NOMO-1 treated with DMSO at 0.1 percent for 48 hours (cell line): Measurements from ENCODE around the gene BRMS1.

Experiments used
- DNase-seq: peaks from one replicate; lab custom pipeline; 2025; ENCODE audit not compliant: unreplicated experiment; lab: John Stamatoyannopoulos, UW

The BRMS1 gene

DNA sequence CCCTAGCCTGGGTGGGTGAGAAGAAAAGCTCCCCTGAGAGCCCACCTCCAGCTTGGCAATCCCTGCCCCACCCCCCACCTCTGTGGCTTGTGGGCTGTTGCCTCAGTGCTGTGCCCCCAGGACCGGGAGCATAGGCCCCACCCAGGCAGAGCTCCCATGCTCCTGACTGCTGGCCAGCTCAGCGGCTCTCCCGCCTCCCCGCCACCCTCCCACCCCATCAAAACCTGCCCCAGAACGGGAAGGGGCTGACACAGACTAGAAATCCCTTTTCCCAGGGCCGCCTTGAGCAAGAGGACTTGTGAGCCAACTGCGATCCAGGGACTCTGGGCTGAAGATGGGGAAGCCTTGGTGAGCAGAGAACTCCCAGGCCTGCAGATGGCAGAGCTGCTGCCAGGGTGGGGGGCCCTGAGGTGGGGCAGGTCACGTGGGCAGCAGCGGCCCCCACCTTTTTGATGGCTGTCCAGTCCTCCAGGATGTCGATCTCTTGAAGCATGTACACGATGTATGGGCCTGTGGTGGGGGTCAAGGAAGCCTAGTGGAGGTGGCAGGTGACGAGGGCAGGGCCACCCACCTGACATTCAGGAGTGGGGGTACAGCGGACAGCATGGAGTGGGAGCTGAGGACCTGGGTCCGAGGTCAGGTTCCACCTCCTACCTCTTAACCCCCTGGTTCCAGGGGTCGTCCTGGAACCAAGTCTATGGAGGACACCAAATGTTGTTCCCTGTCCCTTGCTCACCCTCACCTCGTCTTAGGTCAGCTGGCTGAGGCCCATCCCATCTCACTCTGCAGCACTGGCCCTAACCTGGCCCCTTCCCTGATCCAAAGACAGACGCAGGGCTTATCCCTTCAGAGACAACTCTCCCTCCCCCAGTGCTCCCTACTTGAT, 6.4 kb downstream of the BRMS1 start:
- DNase-seq: no peak

- DNase-seq: no peak
These were observed 7.6 kb downstream of the BRMS1 start for GRCh38 chr11:66337103-66337899.

- DNase-seq: peak; percentile 68
These were observed 8.4 kb downstream of the BRMS1 start, which contains the start of gene RIN1 for GRCh38 chr11:66336234-66337102. Gene RIN1, minus strand, starts transcription at chr11:66336434. Its CDS starts 32 bp downstream, at chr11:66336402.

- DNase-seq: peak; percentile 21
These were observed 9.2 kb downstream of the BRMS1 start for GRCh38 chr11:66335531-66336233.

GRCh38 chr11:66334605-66335442, 10.1 kb downstream of the BRMS1 start:
- DNase-seq: peak; percentile 80

DNA sequence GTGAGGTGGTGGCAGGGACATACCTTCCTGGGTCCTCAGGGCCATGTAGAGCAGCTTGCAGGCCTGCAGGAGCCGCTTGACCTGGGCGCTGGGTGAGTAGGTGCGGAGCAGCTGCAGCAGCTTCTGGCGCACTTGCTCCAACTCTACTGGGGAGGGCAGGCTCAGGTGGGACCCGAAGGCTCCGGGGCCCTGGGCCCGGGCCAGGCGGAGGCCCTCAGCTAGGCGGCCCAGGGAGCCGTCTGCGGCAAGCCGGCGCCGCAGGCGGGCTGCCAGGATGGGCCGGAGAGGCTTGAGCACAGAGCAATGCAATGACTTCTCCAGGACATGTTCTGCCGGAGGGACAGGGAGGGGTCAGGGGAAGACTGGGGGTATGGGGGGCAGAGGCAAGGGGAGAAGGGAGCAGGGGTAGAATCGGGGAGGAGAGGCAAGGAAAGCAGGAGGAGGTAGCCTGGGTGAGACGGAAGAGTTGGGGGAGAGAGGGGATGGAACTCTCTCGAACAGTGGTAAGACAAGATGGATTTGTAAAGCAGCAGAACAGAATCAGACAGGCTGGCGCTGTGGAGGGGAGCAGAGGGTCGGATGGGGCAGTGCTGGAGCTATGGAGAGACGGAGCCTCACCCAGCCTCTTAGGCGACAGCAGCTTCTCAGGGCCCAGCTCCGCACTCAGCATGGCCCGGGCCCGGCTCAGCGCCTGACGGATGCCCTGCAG, 10.9 kb downstream of the BRMS1 start:
- DNase-seq: no peak

DNA sequence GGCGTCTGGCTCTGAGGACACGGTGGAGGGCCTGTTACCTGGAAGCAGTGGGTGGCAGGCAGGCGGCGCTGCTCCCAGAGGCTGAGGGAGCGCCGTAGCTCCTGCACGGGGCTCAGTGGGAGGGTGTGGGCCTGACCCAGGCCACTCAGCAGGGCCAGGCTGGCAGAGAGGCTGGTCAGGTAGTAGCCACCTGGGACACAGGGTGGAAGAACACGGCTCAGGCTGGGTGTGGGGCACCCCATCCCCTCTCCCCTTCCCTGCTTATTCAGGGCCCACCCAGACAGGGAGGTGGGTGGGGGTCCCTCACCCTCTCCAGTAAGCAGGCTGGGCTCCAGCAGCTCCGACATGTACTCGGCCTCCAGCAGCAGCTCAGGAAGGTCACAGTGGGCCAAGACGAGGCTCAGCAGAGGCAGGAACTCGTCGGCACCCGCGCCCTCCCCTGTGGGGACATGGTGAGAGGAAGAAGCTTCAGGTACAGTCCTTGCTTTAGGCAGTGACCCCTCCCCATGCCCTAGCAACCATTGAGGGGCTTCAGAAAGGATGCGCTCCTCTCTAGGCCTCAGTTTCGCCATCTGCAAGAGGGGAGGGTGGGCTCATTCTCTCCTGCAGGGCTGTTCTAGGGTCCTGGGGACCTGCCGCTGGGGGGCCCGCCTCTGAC, 11.6 kb downstream of the BRMS1 start:
- DNase-seq: no peak

DNA sequence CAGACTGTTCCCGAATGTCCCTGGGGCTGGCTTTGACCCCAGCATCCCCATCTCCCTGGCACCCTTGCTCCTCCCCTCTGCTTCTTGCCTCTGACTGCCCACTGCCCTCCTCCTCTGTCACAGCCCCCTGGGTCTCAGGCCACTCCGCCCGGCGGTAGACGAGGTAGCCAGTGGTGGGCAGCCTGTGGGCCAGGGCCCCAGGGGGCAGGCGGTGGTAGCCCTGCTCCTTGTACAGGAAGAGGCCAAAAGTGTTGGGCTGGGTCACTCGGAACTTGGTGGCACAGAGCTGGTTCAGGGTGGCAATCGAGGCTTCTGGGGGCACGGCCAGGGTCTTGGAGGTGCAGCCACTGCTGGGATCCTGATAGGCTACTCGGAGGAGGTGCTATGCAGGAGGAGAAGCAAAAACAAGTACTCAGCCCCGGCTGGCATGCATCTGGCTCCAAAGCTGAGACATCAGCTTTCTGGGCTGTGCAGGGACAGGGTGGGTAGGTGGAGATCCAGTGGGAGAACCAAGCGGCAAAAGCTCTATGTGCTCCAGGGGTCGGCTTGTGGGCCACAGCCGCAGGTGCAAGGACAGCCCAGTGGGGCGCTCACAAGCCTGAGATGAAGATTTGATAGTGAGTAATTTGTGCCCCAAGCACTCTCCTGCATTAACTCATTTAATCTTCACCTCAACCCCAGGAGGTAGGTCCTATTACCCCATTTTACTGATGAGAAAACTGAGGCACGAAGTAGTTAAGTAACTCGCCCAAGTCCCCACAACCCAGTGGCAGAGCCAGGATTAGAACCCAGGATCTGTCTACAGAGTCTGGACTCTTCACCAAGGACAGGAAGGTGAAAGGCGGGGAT, 12.3 kb downstream of the BRMS1 start:
- no peak for DNase-seq

DNA sequence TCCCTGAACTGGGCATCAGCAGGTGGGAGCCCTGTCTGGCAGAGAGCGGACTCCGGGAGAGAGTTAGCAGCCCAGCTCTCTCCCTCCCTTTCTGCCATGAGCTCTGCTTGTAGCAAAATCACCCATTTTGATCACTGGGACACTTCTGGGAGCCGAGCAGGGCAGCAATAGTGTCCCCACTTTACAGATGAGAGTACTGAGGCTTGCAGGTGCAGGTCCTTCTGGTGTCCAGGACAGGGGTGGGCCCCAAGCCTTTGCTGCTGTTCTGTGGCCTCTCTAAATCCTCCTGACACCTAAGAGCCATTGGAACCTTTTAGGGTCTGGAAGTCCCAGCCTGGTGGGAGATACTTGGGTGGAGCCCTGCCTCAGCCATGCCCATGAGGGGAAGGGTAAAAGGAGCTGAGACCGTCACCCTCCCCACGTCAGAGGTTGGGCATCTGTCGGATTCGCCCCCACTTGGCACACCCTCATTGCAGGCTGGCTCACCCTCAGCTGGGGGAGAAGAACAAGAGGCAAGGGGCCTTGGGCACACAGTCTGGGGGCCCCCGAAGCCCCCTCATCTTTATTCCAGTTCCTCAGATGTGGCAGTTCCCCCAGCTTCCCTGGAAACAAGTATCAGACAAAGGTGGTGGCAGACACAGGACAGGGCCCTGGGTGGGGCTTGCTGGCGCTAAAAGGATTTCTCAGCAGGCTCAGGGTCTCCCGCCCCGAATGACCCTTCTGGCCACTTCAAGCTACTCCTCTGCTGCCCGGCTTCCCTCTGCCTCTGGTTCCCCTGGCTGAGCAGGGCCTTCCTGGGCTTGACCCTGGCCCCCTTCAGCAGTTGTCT, 13.1 kb downstream of the BRMS1 start:
- DNase-seq: no peak

GRCh38 chr11:66330931-66331330, 14.0 kb downstream of the BRMS1 start:
- DNase-seq: no peak

DNA sequence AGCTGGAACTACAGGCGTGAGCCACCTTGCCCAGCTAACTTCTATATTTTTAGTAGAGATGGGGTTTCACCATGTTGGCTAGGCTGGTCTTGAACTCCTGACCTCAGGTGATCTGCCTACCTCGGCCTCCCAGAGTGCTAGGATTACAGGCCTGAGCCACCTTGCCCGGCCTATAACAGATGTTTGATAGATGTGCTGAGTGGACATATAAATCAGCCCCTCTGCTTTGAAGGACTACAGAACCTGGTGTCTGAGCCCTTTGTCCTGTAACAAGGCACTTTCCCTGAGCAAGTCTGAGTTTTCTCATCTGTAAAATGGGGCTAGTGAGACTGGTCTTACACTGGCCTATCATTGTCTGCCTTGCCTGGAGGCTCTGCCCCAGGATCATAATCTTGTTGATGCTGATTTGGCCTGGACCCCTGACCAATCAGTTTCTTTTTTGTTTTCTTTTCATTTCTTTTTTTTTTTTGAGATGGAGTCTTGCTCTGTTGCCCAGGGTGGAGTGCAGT, 15.7 kb downstream of the BRMS1 start:
- no peak for DNase-seq

DNA sequence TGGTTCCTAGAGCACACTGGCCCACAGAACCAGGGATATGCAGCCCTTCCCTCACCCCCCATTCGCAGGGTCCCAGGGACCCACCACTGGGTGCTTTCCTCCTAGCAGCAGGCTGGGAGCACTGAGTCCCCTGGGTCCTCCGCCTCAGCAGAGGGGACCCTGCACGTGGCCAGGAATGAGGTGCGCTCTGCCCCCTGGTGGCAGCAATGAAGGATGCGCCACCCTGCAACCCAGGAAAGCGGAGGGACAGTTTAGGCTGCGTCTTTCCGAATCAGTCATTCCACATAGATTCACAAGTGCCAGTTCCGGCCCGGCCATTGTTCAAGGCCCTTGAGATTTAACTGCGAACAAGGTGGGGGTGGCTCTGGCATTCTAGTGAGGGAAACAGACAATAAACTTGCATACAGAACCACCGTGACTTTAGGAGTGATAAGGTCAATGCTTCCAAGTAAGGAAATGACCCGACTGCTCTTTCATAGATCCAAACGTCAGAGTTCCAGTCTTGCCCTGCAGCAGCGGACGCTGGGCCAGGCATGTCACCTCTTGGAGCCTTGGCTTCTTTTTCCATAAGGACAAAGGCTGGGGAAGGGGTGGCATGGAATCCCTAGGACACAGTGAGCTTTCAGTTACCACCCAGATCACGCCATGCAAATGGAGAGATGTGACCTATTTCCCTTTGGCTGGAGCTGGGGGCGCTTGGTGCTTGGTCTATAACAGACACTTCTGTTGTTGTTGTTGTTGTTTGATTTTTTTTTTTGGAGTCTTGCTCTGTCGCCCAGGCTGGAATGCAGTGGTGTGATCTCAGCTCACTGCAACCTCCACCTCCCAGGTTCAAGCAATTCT, 16.4 kb downstream of the BRMS1 start:
- DNase-seq: peak; percentile 65

DNA sequence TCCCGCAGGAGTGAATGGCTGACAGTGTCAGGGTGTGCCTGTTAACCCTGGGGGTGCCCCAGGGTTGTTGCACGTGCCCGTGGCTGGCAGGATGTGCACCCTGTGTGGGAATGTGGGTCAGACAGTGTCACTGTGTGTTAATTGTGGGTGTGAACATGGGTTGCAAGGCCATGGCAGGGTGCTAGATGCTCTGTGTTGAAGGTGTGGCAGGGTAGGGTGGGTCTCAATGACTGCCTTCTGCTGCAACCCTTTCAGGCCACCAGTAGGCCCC, 16.9 kb downstream of the BRMS1 start:
- no peak for DNase-seq

- DNase-seq: no peak
These were observed 17.5 kb downstream of the BRMS1 start for GRCh38 chr11:66327171-66328030.
